Right lobe of liver (tissue), 6 donors: ENCODE results near the gene FBXL17. TPM values are rescaled to one million over a fixed set of nuclear protein-coding genes. Genes with fewer than 3 reads are reported as not detected.

Experiments used
- ATAC-seq, 4 donors: fragments of 200-7000 bp; cut with Tn5 transposase; one replicate each; pipeline ENCODE4 v1.9.1; 2020; ENCODE audit warnings: mild to moderate bottlenecking in 4 of 4, moderate library complexity in 4 of 4
- DNase-seq, 3 donors: peaks; one replicate each; pipeline ENCODE4 v3.0.0-alpha.2; 2020
- H3K27ac ChIP-seq, 3 donors: fragments of 200-600 bp; one replicate each; pipeline ENCODE4 v1.8.0; 2022
- H3K27me3 ChIP-seq, 2 donors: fragments of 200-600 bp; one replicate each; pipeline ENCODE4 v1.8.0; 2022
- H3K36me3 ChIP-seq, 4 donors: fragments of 200-600 bp; sonication (generic) in 1 of 4; one replicate each; pipeline versions ENCODE4 v1.5.1 to v1.8.0; 2017 to 2022; ENCODE audit warnings: control low read depth in 1 of 4
- H3K4me1 ChIP-seq, 4 donors: fragments of 200-600 bp; sonication (generic) in 1 of 4; one replicate each; pipeline versions ENCODE4 v1.5.1 to v1.8.0; 2017 to 2022; ENCODE audit warnings: control low read depth in 1 of 4
- H3K4me3 ChIP-seq, 3 donors: fragments of 200-600 bp; one replicate each; pipeline ENCODE4 v1.8.0; 2022
- H3K9me3 ChIP-seq, 4 donors: fragments of 200-600 bp; sonication (generic) in 1 of 4; one replicate each; pipeline versions ENCODE4 v1.5.1 to v1.8.0; 2017 to 2022; ENCODE audit warnings: control low read depth in 1 of 4
- CTCF ChIP-seq, 4 donors: fragments of 200-600 bp in 3 of 4; fragments of 450-650 bp in 1 of 4; IDR thresholded peaks; one replicate each; pipeline versions ENCODE4 v1.5.1 to v1.8.0; 2016 to 2022; ENCODE audit warnings: antibody characterized with exemption in 4 of 4, mild to moderate bottlenecking in 2 of 4
- POLR2A ChIP-seq: fragments of 450-650 bp; IDR thresholded peaks from one replicate; pipeline ENCODE4 v1.6.1; 2017; ENCODE audit warnings: antibody characterized with exemption, mild to moderate bottlenecking
- WGBS: methylation state at CpG from one replicate; pipeline ENCODE4 v1.1.6; 2018; ENCODE audit warnings: low coverage, low lambda C conversion rate; ENCODE audit not compliant: insufficient coverage; ENCODE audit errors: missing lambda C conversion rate; 5-methylcytosine and 5-hydroxymethylcytosine counted together
- intact Hi-C, 2 donors: fragments of 100-400 bp; cut with DNase I; formaldehyde crosslinking; loops; one replicate each; pipeline versions ENCODE4 v1.11.2 to v1.14.1; 2022
- total RNA-seq, 6 experiments: library from RNA; depleted of rRNA in 2 of 6; stranded (reverse); fragments of >200 nt in 2 of 6; fragmentation: NEBNext Ultra II Directional in 3 of 6; extraction: Animal tissue kit (Norgen Biotek cat#: 25700) in 3 of 6; gene quantifications; one replicate each; pipeline versions ENCODE4 v1.1.0 to v1.2.4, GENCODE V29; 2016 to 2023
- donor health status: DM: no; HTN: yes; CAD: no.
- donor health status: DM: no; HTN: no; CAD: no.
- donor health status: DM: no; HTN: no; CAD: no.
- donor health status: DM: no; HTN: yes; CAD: no.
- donor health status: DM: no; HTN: yes; CAD: no.

Gene FBXL17
- total RNA-seq, 6 experiments from 2014 or later: 7.7 to 10.6 (median 9.1) TPM

- H3K27me3 ChIP-seq: no peaks in the 10 kb centered on the region
- TF ChIP-seq CTCF (IDR thresholded peaks at IDR 0.05): no peak
- no peak for TF ChIP-seq POLR2A
- ATAC-seq (no peak), DNase-seq (no peak)
- no peak overlapping the region for H3K4me3 ChIP-seq
- no peaks in the 10 kb centered on the region for H3K9me3 ChIP-seq
- H3K4me1 ChIP-seq: no peaks in the 10 kb centered on the region
- WGBS: 75% methylated on average over 8 of the region's 8 CpGs
- H3K36me3 ChIP-seq: no peaks in the 10 kb centered on the region
- H3K27ac ChIP-seq: no peak overlapping the region
- intact Hi-C loops: no loop called here
Measured at GRCh38 chr5:107853031-107853430, 528.9 kb downstream of the FBXL17 start.

- no peak for TF ChIP-seq POLR2A
- no peak for TF ChIP-seq CTCF (IDR thresholded peaks at IDR 0.05)
- Histone ChIP-seq H3K4me1 (no peaks in the 10 kb centered on the region), H3K27ac (no peak overlapping the region), H3K27me3 (no peaks in the 10 kb centered on the region), H3K4me3 (no peak overlapping the region), H3K36me3 (no peaks in the 10 kb centered on the region), H3K9me3 (no peaks in the 10 kb centered on the region)
- 70% methylated on average over 5 of the region's 5 CpGs for WGBS
- ATAC-seq (no peak), DNase-seq (no peak)
- intact Hi-C loops: no loop called here
Measured at GRCh38 chr5:107849118-107849517, 532.8 kb downstream of the FBXL17 start.

- no peak for DNase-seq
Measured at GRCh38 chr5:107840592-107840991, 541.3 kb downstream of the FBXL17 start.

GRCh38 chr5:107840161-107840560 is 541.7 kb downstream of the FBXL17 start:
- intact Hi-C loops: no loop called here
- Histone ChIP-seq H3K4me1 (no peaks in the 10 kb centered on the region), H3K27me3 (no peaks in the 10 kb centered on the region), H3K9me3 (no peaks in the 10 kb centered on the region), H3K4me3 (no peak overlapping the region), H3K36me3 (no peaks in the 10 kb centered on the region), H3K27ac (no peak overlapping the region)
- no peak for ATAC-seq
- TF ChIP-seq CTCF (IDR thresholded peaks at IDR 0.05) (no peak), POLR2A (no peak)
- no peak for DNase-seq
- 69% methylated on average over 3 of the region's 3 CpGs for WGBS

More at GRCh38 chr5:107840592-107840991, 541.3 kb downstream of the FBXL17 start:
- TF ChIP-seq POLR2A (no peak), CTCF (IDR thresholded peaks at IDR 0.05) (no peak)
- intact Hi-C loops: no loop called here
- H3K27ac ChIP-seq: no peak overlapping the region
- H3K36me3 ChIP-seq: no peaks in the 10 kb centered on the region
- no peaks in the 10 kb centered on the region for H3K27me3 ChIP-seq
- H3K4me3 ChIP-seq: no peak overlapping the region
- H3K4me1 ChIP-seq: no peaks in the 10 kb centered on the region
- WGBS: 67% methylated on average over 3 of the region's 4 CpGs
- H3K9me3 ChIP-seq: no peaks in the 10 kb centered on the region
- ATAC-seq: no peak

GRCh38 chr5:107835096-107835495 is 546.8 kb downstream of the FBXL17 start:
- H3K9me3 ChIP-seq: no peaks in the 10 kb centered on the region
- H3K36me3 ChIP-seq: no peaks in the 10 kb centered on the region
- no peak overlapping the region for H3K27ac ChIP-seq
- no peak overlapping the region for H3K4me3 ChIP-seq
- DNase-seq (no peak), ATAC-seq (no peak)
- no peaks in the 10 kb centered on the region for H3K27me3 ChIP-seq
- H3K4me1 ChIP-seq: no peaks in the 10 kb centered on the region
- 90% methylated on average over 8 of the region's 8 CpGs for WGBS
- TF ChIP-seq CTCF (IDR thresholded peaks at IDR 0.05) (no peak), POLR2A (no peak)
- intact Hi-C loops: no loop called here
